Body of pancreas (tissue), 4 donors: ENCODE results near the gene MB21D2. TPM values are rescaled to one million over a fixed set of nuclear protein-coding genes. Genes with fewer than 3 reads are reported as not detected.

Experiments used
- ATAC-seq: fragments of 150-250 bp; one replicate; pipeline ENCODE4 v1.9.1; 2016
- DNase-seq, 4 donors: peaks; one replicate each; pipeline ENCODE4 v3.0.0-alpha.2; 2019
- H3K27ac ChIP-seq, 4 donors: fragments of 200-600 bp; sonication (generic); 1 replicate in 3 of 4; 2 replicates in 1 of 4; pipeline versions ENCODE4 v1.5.1 to v1.6.1; 2016 to 2019; ENCODE audit warnings: mild to moderate bottlenecking in 1 of 4, mixed read lengths in 1 of 4, moderate library complexity in 1 of 4
- H3K27me3 ChIP-seq, 2 donors: fragments of 200-600 bp; sonication (generic); one replicate each; pipeline ENCODE4 v1.6.0; 2016; ENCODE audit warnings: mild to moderate bottlenecking in 1 of 2
- H3K36me3 ChIP-seq, 2 donors: fragments of 200-600 bp; sonication (generic); replicated peaks in 1 of 2; 2 replicates each; pipeline ENCODE4 v1.5.1; 2016; ENCODE audit warnings: low read depth in 2 of 2; ENCODE audit not compliant: insufficient read depth in 1 of 2
- H3K4me1 ChIP-seq: fragments of 200-600 bp; sonication (generic); one replicate; pipeline ENCODE4 v1.6.0; 2016
- H3K4me3 ChIP-seq, 2 donors: fragments of 200-600 bp; sonication (generic); 1 replicate in 1 of 2; 2 replicates in 1 of 2; pipeline ENCODE4 v1.5.1; 2016 to 2019
- H3K9me3 ChIP-seq, 3 donors: fragments of 200-600 bp; sonication (generic); 1 replicate in 2 of 3; 2 replicates in 1 of 3; pipeline ENCODE4 v1.5.1; 2016
- POLR2A ChIP-seq, 3 donors: fragments of 450-650 bp; IDR thresholded peaks; one replicate each; pipeline ENCODE4 v1.6.1; 2016; ENCODE audit warnings: antibody characterized with exemption in 3 of 3, mild to moderate bottlenecking in 2 of 3
- WGBS, 2 donors: methylation state at CpG; one replicate each; pipeline ENCODE4 v1.1.5; 2017; 5-methylcytosine and 5-hydroxymethylcytosine counted together
- intact Hi-C: fragments of 100-400 bp; cut with DNase I; formaldehyde crosslinking; loops from one replicate; pipeline ENCODE4 v1.15.1; 2023
- total RNA-seq, 2 donors: library from RNA; depleted of rRNA; stranded (reverse); fragments of >200 nt; gene quantifications; one replicate each; pipeline ENCODE4 v1.1.0, GENCODE V29; 2016
- TF ChIP-seq, protein P1 (sequence below), 7 experiments: fragments of 450-650 bp in 4 of 7; fragments of 200-600 bp in 3 of 7; sonication (generic) in 3 of 7; IDR thresholded peaks; one replicate each; pipeline ENCODE4 v1.5.1; 2016 to 2019; ENCODE audit warnings: antibody characterized with exemption in 7 of 7

The MB21D2 gene
- total RNA-seq, 2 donors from 2014 or later, result 0.66 to 1.8 TPM

GRCh38 chr3:192842711-192843110 is 74.9 kb downstream of the MB21D2 start:
- ATAC-seq, result no peak
- Histone ChIP-seq H3K4me1 (no peaks in the 10 kb centered on the region), H3K36me3 (no peaks in the 10 kb centered on the region), H3K4me3 (no peak overlapping the region), H3K27me3 (no peaks in the 10 kb centered on the region), H3K27ac (no peak overlapping the region), H3K9me3 (no peaks in the 10 kb centered on the region)
- intact Hi-C loops, result no loop called here
- no peak for TF ChIP-seq POLR2A (IDR thresholded peaks at IDR 0.05)
- TF ChIP-seq, protein P1, sequence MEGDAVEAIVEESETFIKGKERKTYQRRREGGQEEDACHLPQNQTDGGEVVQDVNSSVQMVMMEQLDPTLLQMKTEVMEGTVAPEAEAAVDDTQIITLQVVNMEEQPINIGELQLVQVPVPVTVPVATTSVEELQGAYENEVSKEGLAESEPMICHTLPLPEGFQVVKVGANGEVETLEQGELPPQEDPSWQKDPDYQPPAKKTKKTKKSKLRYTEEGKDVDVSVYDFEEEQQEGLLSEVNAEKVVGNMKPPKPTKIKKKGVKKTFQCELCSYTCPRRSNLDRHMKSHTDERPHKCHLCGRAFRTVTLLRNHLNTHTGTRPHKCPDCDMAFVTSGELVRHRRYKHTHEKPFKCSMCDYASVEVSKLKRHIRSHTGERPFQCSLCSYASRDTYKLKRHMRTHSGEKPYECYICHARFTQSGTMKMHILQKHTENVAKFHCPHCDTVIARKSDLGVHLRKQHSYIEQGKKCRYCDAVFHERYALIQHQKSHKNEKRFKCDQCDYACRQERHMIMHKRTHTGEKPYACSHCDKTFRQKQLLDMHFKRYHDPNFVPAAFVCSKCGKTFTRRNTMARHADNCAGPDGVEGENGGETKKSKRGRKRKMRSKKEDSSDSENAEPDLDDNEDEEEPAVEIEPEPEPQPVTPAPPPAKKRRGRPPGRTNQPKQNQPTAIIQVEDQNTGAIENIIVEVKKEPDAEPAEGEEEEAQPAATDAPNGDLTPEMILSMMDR (IDR thresholded peaks at IDR 0.05), result no peak
- WGBS, 2 donors, result 96 to 100% methylated on average over 1 of the region's 1 CpG
- DNase-seq, result no peak

GRCh38 chr3:192842138-192842537 is 75.5 kb downstream of the MB21D2 start:
- Histone ChIP-seq H3K27ac (no peak overlapping the region), H3K4me3 (no peak overlapping the region), H3K9me3 (no peaks in the 10 kb centered on the region), H3K36me3 (no peaks in the 10 kb centered on the region), H3K27me3 (no peaks in the 10 kb centered on the region), H3K4me1 (no peaks in the 10 kb centered on the region)
- ATAC-seq, result no peak
- no peak for DNase-seq
- intact Hi-C loops, result no loop called here
- WGBS, 2 donors, result 84 to 87% methylated on average over 8 of the region's 8 CpGs
- TF ChIP-seq POLR2A (IDR thresholded peaks at IDR 0.05), result no peak
- TF ChIP-seq, protein P1 (IDR thresholded peaks at IDR 0.05), result no peak

DNA sequence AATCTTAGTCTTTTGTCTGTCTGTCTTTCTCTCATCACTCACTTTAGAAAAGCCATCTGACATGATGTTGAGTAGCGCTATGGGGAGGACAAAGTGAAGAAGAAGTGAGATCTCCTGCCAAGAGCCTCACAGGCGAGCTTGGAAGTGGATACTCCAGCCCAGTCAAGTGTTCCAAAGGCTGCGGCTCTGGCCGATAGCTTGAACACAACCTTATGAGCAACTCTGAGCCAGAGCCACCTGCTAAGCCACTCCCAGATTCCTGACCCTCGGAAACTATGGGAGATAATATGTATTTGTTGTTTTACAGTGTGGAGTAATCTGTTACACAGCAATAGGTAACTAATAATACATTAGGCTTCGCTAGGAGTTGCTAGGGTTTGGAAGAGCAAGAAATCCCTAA is 76.2 kb downstream of the MB21D2 start:
- intact Hi-C loops, result no loop called here
- 75 to 80% methylated on average over 6 of the region's 6 CpGs for WGBS, 2 donors
- no peak overlapping the region for H3K27ac ChIP-seq
- no peak for ATAC-seq
- H3K4me3 ChIP-seq, result no peak overlapping the region
- H3K36me3 ChIP-seq, result no peaks in the 10 kb centered on the region
- no peaks in the 10 kb centered on the region for H3K9me3 ChIP-seq
- no peaks in the 10 kb centered on the region for H3K4me1 ChIP-seq
- DNase-seq, result no peak
- no peaks in the 10 kb centered on the region for H3K27me3 ChIP-seq
- TF ChIP-seq, protein P1 (IDR thresholded peaks at IDR 0.05), result no peak
- TF ChIP-seq POLR2A (IDR thresholded peaks at IDR 0.05), result no peak

- no peaks in the 10 kb centered on the region for H3K4me1 ChIP-seq
- no peaks in the 10 kb centered on the region for H3K9me3 ChIP-seq
- ATAC-seq, result no peak
- no peak for TF ChIP-seq POLR2A (IDR thresholded peaks at IDR 0.05)
- TF ChIP-seq, protein P1 (IDR thresholded peaks at IDR 0.05), result no peak
- H3K36me3 ChIP-seq, result no peaks in the 10 kb centered on the region
- H3K4me3 ChIP-seq, result no peak overlapping the region
- H3K27ac ChIP-seq, result no peak overlapping the region
- WGBS, 2 donors, result 90 to 91% methylated on average over 10 of the region's 10 CpGs
- H3K27me3 ChIP-seq, result no peaks in the 10 kb centered on the region
- no peak for DNase-seq
- intact Hi-C loops, result no loop called here
Measured at GRCh38 chr3:192840143-192840836, 77.4 kb downstream of the MB21D2 start.
